AG04449 (cell line): ENCODE measurements around the gene MRGPRE.

Experiments used
- CTCF ChIA-PET: fragments of 350-600 bp; formaldehyde crosslinking; extraction: SDS; loops from one replicate; lab custom pipeline; 2021; ENCODE audit warnings: antibody characterized with exemption; lab: Yijun Ruan, JAX
- POLR2A ChIA-PET: fragments of 400-600, 350-600 bp; formaldehyde crosslinking; extraction: SDS; loops from one replicate; lab custom pipeline; 2020; ENCODE audit warnings: antibody characterized with exemption, inconsistent platforms; lab: Yijun Ruan, JAX
- DNase-seq: peaks from one replicate; pipeline ENCODE4 v3.0.0-alpha.2; 2010; ENCODE audit warnings: low read depth, low spot score
- H3K4me3 ChIP-seq: 2 replicates; pipeline ENCODE4 v1.5.1; 2011; ENCODE audit warnings: low read depth, mild to moderate bottlenecking, control low read depth, low read length
- CTCF ChIP-seq: IDR thresholded peaks from one replicate; pipeline ENCODE4 v1.5.1; 2011; ENCODE audit warnings: mild to moderate bottlenecking, moderate library complexity, low read length, control low read depth, inconsistent platforms; ENCODE audit not compliant: insufficient read depth; ENCODE audit errors: missing control alignments

The MRGPRE gene

GRCh38 chr11:3192511-3193372, 39.5 kb downstream of the MRGPRE start:
- POLR2A ChIA-PET, result no interaction called here
- H3K4me3 ChIP-seq, result no peak overlapping the region
- DNase-seq, result no peak
- CTCF ChIA-PET, result no interaction called here
- no peak for TF ChIP-seq CTCF

GRCh38 chr11:3191586-3192324, 40.5 kb downstream of the MRGPRE start:
- ChIA-PET POLR2A (no interaction called here), CTCF (interaction anchor here (1.0 kb wide), 1 partner anchor 11 kb away, joined by 4 read pairs; no protein-coding TSS in a partner anchor)
- no peak overlapping the region for H3K4me3 ChIP-seq
- TF ChIP-seq CTCF, result no peak
- no peak for DNase-seq

- ChIA-PET CTCF (interaction anchor here (1.0 to 1.5 kb wide), 3 partner anchors 10 to 26 kb away, joined by 3 to 4 read pairs (median 4); no protein-coding TSS in a partner anchor), POLR2A (no interaction called here)
- TF ChIP-seq CTCF, result no peak
- H3K4me3 ChIP-seq, result no peak overlapping the region
- no peak for DNase-seq
Observed at GRCh38 chr11:3190600-3190999, 41.6 kb downstream of the MRGPRE start.

- ChIA-PET POLR2A (no interaction called here), CTCF (interaction anchor here (0.7 to 1.5 kb wide), 3 partner anchors 11 to 27 kb away, joined by 3 to 5 read pairs (median 4); no protein-coding TSS in a partner anchor)
- no peak for DNase-seq
- H3K4me3 ChIP-seq, result no peak overlapping the region
- no peak for TF ChIP-seq CTCF
Observed at GRCh38 chr11:3189886-3190583, 42.2 kb downstream of the MRGPRE start.

GRCh38 chr11:3189196-3189843, 42.9 kb downstream of the MRGPRE start:
- DNase-seq, result no peak
- CTCF ChIA-PET, result interaction anchor here (0.7 to 1.5 kb wide), 2 partner anchors 15 to 27 kb away, joined by 4 to 5 read pairs; no protein-coding TSS in a partner anchor
- POLR2A ChIA-PET, result no interaction called here
- no peak for TF ChIP-seq CTCF
- no peak overlapping the region for H3K4me3 ChIP-seq
